Measurements from ENCODE around the gene ASTN1.

The ASTN1 gene

DNA sequence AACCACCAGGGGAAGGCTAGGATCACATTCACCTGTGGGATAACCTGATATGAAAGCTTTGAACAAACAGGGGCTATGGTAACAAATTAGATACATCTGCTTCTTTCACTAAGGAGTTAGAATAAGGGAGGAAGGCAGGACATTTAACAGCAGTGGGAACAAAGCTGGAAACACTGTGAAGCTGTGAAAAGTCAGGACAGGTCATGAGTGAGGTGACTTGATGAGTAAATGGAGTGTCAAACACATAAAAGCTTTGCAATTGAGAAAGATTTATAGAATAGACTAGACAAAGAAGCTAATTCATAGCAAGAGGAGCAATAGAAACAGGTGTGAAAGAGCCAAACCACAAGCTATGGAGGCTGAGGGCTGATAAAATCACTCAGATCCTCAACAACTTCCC is 110.0 kb downstream of the ASTN1 start:
- H3K9me2 ChIP-seq (replicated peaks; ENCODE audit: low read depth, low read length): no peaks in the 10 kb centered on the region
- TF ChIP-seq, protein P1, sequence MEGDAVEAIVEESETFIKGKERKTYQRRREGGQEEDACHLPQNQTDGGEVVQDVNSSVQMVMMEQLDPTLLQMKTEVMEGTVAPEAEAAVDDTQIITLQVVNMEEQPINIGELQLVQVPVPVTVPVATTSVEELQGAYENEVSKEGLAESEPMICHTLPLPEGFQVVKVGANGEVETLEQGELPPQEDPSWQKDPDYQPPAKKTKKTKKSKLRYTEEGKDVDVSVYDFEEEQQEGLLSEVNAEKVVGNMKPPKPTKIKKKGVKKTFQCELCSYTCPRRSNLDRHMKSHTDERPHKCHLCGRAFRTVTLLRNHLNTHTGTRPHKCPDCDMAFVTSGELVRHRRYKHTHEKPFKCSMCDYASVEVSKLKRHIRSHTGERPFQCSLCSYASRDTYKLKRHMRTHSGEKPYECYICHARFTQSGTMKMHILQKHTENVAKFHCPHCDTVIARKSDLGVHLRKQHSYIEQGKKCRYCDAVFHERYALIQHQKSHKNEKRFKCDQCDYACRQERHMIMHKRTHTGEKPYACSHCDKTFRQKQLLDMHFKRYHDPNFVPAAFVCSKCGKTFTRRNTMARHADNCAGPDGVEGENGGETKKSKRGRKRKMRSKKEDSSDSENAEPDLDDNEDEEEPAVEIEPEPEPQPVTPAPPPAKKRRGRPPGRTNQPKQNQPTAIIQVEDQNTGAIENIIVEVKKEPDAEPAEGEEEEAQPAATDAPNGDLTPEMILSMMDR (conservative IDR thresholded peaks at IDR 0.05; ENCODE audit: low read length): no peak
- no peak for TF ChIP-seq EZH2phosphoT487 (IDR thresholded peaks at IDR 0.05; ENCODE audit: borderline replicate concordance)
- no peaks in the 10 kb centered on the region for H3K27me3 ChIP-seq (ENCODE audit: insufficient read depth, low read length, poor library complexity, severe bottlenecking)
- no peaks in the 10 kb centered on the region for H3K79me2 ChIP-seq (ENCODE audit: insufficient read depth, low read length)
- H3K9me3 ChIP-seq (ENCODE audit: insufficient read depth, low read depth, low read length): no peaks in the 10 kb centered on the region
- H4K20me1 ChIP-seq (ENCODE audit: insufficient read depth, low read length, poor library complexity, severe bottlenecking): no peaks in the 10 kb centered on the region
- no peak overlapping the region for H2AFZ ChIP-seq (ENCODE audit: low read length)
- no peaks in the 10 kb centered on the region for H3K36me3 ChIP-seq (ENCODE audit: insufficient read depth, low read length)
- no peak overlapping the region for H3K9ac ChIP-seq (ENCODE audit: low read depth, low read length, poor library complexity, severe bottlenecking)
- no peak overlapping the region for H3K4me2 ChIP-seq (ENCODE audit: low read depth, low read length, poor library complexity, severe bottlenecking)
- H3F3A ChIP-seq (ENCODE audit: low read depth): no peaks in the 10 kb centered on the region
- H3K4me3 ChIP-seq (ENCODE audit: low read length, poor library complexity, severe bottlenecking): no peak overlapping the region
- no peaks in the 10 kb centered on the region for H3K4me1 ChIP-seq (ENCODE audit: insufficient read depth, low read length, poor library complexity, severe bottlenecking)

GRCh38 chr1:177053648-177054047 is 110.9 kb downstream of the ASTN1 start:
- no peaks in the 10 kb centered on the region for H3K79me2 ChIP-seq (ENCODE audit: insufficient read depth, low read length)
- TF ChIP-seq, protein P1 (conservative IDR thresholded peaks at IDR 0.05; ENCODE audit: low read length): no peak
- TF ChIP-seq EZH2phosphoT487 (IDR thresholded peaks at IDR 0.05; ENCODE audit: borderline replicate concordance): no peak
- no peaks in the 10 kb centered on the region for H4K20me1 ChIP-seq (ENCODE audit: insufficient read depth, low read length, poor library complexity, severe bottlenecking)
- no peaks in the 10 kb centered on the region for H3K9me2 ChIP-seq (replicated peaks; ENCODE audit: low read depth, low read length)
- no peaks in the 10 kb centered on the region for H3K9me3 ChIP-seq (ENCODE audit: insufficient read depth, low read depth, low read length)
- H3K27me3 ChIP-seq (ENCODE audit: insufficient read depth, low read length, poor library complexity, severe bottlenecking): no peaks in the 10 kb centered on the region
- H3K4me3 ChIP-seq (ENCODE audit: low read length, poor library complexity, severe bottlenecking): no peak overlapping the region
- H2AFZ ChIP-seq (ENCODE audit: low read length): no peak overlapping the region
- H3K36me3 ChIP-seq (ENCODE audit: insufficient read depth, low read length): no peaks in the 10 kb centered on the region
- H3K4me2 ChIP-seq (ENCODE audit: low read depth, low read length, poor library complexity, severe bottlenecking): no peak overlapping the region
- H3K4me1 ChIP-seq (ENCODE audit: insufficient read depth, low read length, poor library complexity, severe bottlenecking): no peaks in the 10 kb centered on the region
- H3F3A ChIP-seq (ENCODE audit: low read depth): no peaks in the 10 kb centered on the region
- H3K9ac ChIP-seq (ENCODE audit: low read depth, low read length, poor library complexity, severe bottlenecking): no peak overlapping the region

GRCh38 chr1:177048314-177049069 is 116.0 kb downstream of the ASTN1 start:
- Histone ChIP-seq H3K27me3 (ENCODE audit: insufficient read depth, low read length, poor library complexity, severe bottlenecking) (no peaks in the 10 kb centered on the region), H3K9me3 (ENCODE audit: insufficient read depth, low read depth, low read length) (no peaks in the 10 kb centered on the region), H3K36me3 (ENCODE audit: insufficient read depth, low read length) (no peaks in the 10 kb centered on the region), H2AFZ (ENCODE audit: low read length) (no peak overlapping the region), H3K4me2 (ENCODE audit: low read depth, low read length, poor library complexity, severe bottlenecking) (no peak overlapping the region), H4K20me1 (ENCODE audit: insufficient read depth, low read length, poor library complexity, severe bottlenecking) (no peaks in the 10 kb centered on the region), H3F3A (ENCODE audit: low read depth) (no peaks in the 10 kb centered on the region), H3K4me3 (ENCODE audit: low read length, poor library complexity, severe bottlenecking) (no peak overlapping the region), H3K79me2 (ENCODE audit: insufficient read depth, low read length) (no peaks in the 10 kb centered on the region), H3K9ac (ENCODE audit: low read depth, low read length, poor library complexity, severe bottlenecking) (no peak overlapping the region), H3K4me1 (ENCODE audit: insufficient read depth, low read length, poor library complexity, severe bottlenecking) (no peaks in the 10 kb centered on the region), H3K9me2 (replicated peaks; ENCODE audit: low read depth, low read length) (no peaks in the 10 kb centered on the region)
- TF ChIP-seq, protein P1 (conservative IDR thresholded peaks at IDR 0.05; ENCODE audit: low read length): no peak
- TF ChIP-seq EZH2phosphoT487 (IDR thresholded peaks at IDR 0.05; ENCODE audit: borderline replicate concordance): no peak

Measured in Loucy (cell line).